GM20000 (cell line): ENCODE data around the gene BPIFB2.

Experiments used
- DNase-seq: peaks from one replicate; pipeline ENCODE4 v3.0.0; 2012; ENCODE audit warnings: low spot score
- CTCF ChIP-seq: IDR thresholded peaks from 2 replicates; pipeline ENCODE4 v1.5.1; 2012; ENCODE audit warnings: mild to moderate bottlenecking, control low read depth; ENCODE audit errors: extremely low read depth, missing control alignments

The BPIFB2 gene

GRCh38 chr20:32990426-32990825 lies 17.1 kb upstream of the BPIFB2 start:
- no peak for TF ChIP-seq CTCF
- no peak for DNase-seq

GRCh38 chr20:32991383-32991782 lies 16.1 kb upstream of the BPIFB2 start:
- DNase-seq = no peak
- TF ChIP-seq CTCF = no peak

- no peak for TF ChIP-seq CTCF
- DNase-seq = no peak
These were observed 15.5 kb upstream of the BPIFB2 start for GRCh38 chr20:32991792-32992641.

- DNase-seq = no peak
- no peak for TF ChIP-seq CTCF
These were observed 13.9 kb upstream of the BPIFB2 start for GRCh38 chr20:32993496-32994050.

- TF ChIP-seq CTCF = no peak
- DNase-seq = no peak
These were observed 11.7 kb upstream of the BPIFB2 start for GRCh38 chr20:32995802-32996201.

- TF ChIP-seq CTCF = no peak
- DNase-seq = no peak
These were observed 10.1 kb upstream of the BPIFB2 start for GRCh38 chr20:32997431-32997830.

GRCh38 chr20:32999603-33000250 lies 7.8 kb upstream of the BPIFB2 start:
- no peak for TF ChIP-seq CTCF
- no peak for DNase-seq
